ENCODE measurements around the gene NMUR2.

Gene NMUR2

DNA sequence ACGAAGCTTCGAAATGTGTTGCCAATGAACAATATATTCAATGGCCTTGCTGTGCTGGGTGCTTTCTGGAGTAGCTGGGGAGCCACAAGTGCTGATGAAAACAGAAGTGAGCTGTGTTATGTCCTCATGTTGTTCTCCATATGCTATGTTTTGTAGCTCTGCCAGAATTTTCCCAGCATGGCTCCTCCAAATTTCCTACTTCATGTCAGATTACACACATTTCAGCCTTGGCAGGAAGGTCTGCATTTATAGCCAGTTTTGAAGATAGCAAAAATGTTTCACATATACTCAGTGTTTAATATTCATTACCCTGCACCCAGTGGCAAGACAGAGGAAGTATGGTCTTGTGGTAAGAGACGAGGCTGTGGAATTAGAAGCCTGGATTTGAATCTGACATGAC, 22.6 kb upstream of the NMUR2 start:
- Histone ChIP-seq H3K4me3 (ENCODE audit: low read length) (no peak overlapping the region), H3K79me2 (ENCODE audit: low read length) (no peaks in the 10 kb centered on the region), H3K9me3 (ENCODE audit: insufficient read depth, low read length) (no peaks in the 10 kb centered on the region), H3K27me3 (ENCODE audit: low read depth, low read length) (no peaks in the 10 kb centered on the region), H3K4me1 (ENCODE audit: low read length) (no peaks in the 10 kb centered on the region), H2AFZ (ENCODE audit: low read depth, low read length) (no peak overlapping the region), H3K4me2 (ENCODE audit: low read length) (no peak overlapping the region), H4K20me1 (ENCODE audit: insufficient read depth, low read length) (no peaks in the 10 kb centered on the region), H3K36me3 (replicated peaks; ENCODE audit: low read depth, low read length) (no peaks in the 10 kb centered on the region), H3K9ac (ENCODE audit: low read length) (no peak overlapping the region), H3K27ac (ENCODE audit: low read length) (no peak overlapping the region)
- TF ChIP-seq, protein P1, sequence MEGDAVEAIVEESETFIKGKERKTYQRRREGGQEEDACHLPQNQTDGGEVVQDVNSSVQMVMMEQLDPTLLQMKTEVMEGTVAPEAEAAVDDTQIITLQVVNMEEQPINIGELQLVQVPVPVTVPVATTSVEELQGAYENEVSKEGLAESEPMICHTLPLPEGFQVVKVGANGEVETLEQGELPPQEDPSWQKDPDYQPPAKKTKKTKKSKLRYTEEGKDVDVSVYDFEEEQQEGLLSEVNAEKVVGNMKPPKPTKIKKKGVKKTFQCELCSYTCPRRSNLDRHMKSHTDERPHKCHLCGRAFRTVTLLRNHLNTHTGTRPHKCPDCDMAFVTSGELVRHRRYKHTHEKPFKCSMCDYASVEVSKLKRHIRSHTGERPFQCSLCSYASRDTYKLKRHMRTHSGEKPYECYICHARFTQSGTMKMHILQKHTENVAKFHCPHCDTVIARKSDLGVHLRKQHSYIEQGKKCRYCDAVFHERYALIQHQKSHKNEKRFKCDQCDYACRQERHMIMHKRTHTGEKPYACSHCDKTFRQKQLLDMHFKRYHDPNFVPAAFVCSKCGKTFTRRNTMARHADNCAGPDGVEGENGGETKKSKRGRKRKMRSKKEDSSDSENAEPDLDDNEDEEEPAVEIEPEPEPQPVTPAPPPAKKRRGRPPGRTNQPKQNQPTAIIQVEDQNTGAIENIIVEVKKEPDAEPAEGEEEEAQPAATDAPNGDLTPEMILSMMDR (IDR thresholded peaks at IDR 0.05; ENCODE audit: low read depth, low read length), result no peak
- TF ChIP-seq EZH2phosphoT487 (IDR thresholded peaks at IDR 0.05; ENCODE audit: low read depth), result no peak

DNA sequence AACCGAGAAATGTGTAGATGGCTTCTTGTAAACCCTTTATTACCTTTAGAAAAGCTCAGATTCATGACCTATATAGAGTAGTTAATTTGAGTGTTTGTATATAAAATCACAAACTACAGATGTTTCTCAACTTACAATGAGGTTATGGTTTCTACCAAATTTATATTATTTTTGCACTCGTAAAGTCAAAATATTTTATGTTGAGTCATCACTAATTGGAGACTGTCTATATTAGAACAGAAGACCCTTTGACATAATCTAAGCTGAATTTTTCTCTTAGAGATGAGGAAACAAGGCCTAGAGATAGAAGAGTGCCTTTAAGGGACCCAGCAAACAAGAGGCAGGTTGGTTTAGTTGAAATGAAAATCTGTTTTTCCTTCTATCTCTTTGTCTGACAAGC, 20.0 kb upstream of the NMUR2 start:
- Histone ChIP-seq H3K36me3 (replicated peaks; ENCODE audit: low read depth, low read length) (no peaks in the 10 kb centered on the region), H3K4me1 (ENCODE audit: low read length) (no peaks in the 10 kb centered on the region), H4K20me1 (ENCODE audit: insufficient read depth, low read length) (no peaks in the 10 kb centered on the region), H3K79me2 (ENCODE audit: low read length) (no peaks in the 10 kb centered on the region), H2AFZ (ENCODE audit: low read depth, low read length) (no peak overlapping the region), H3K4me2 (ENCODE audit: low read length) (no peak overlapping the region), H3K4me3 (ENCODE audit: low read length) (no peak overlapping the region), H3K27me3 (ENCODE audit: low read depth, low read length) (no peaks in the 10 kb centered on the region), H3K9me3 (ENCODE audit: insufficient read depth, low read length) (no peaks in the 10 kb centered on the region), H3K9ac (ENCODE audit: low read length) (no peak overlapping the region), H3K27ac (ENCODE audit: low read length) (no peak overlapping the region)
- no peak for TF ChIP-seq EZH2phosphoT487 (IDR thresholded peaks at IDR 0.05; ENCODE audit: low read depth)
- TF ChIP-seq, protein P1 (IDR thresholded peaks at IDR 0.05; ENCODE audit: low read depth, low read length), result no peak

DNA sequence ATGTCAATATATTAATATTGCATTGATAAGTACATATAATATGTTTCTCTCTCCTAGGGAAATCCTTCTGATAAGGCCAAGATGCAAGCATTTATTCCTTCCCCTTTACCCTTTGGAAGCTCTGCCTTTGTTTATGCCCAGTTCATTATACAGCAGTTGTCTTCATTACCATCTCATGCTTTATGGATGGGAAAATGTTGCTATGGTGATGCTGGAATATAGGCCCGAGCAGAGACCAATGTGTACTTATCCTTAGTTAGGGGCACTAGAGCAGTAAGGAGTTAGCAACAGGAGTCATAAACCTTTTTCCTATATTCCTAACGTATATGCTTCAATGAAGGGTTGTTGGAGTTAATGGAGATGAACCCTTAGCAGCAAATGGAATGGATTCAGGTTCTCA, 19.4 kb upstream of the NMUR2 start:
- Histone ChIP-seq H2AFZ (ENCODE audit: low read depth, low read length) (no peak overlapping the region), H3K9me3 (ENCODE audit: insufficient read depth, low read length) (no peaks in the 10 kb centered on the region), H3K9ac (ENCODE audit: low read length) (no peak overlapping the region), H3K4me1 (ENCODE audit: low read length) (no peaks in the 10 kb centered on the region), H3K4me3 (ENCODE audit: low read length) (no peak overlapping the region), H3K4me2 (ENCODE audit: low read length) (no peak overlapping the region), H3K27me3 (ENCODE audit: low read depth, low read length) (no peaks in the 10 kb centered on the region), H3K36me3 (replicated peaks; ENCODE audit: low read depth, low read length) (no peaks in the 10 kb centered on the region), H3K27ac (ENCODE audit: low read length) (no peak overlapping the region), H4K20me1 (ENCODE audit: insufficient read depth, low read length) (no peaks in the 10 kb centered on the region), H3K79me2 (ENCODE audit: low read length) (no peaks in the 10 kb centered on the region)
- TF ChIP-seq, protein P1 (IDR thresholded peaks at IDR 0.05; ENCODE audit: low read depth, low read length), result no peak
- TF ChIP-seq EZH2phosphoT487 (IDR thresholded peaks at IDR 0.05; ENCODE audit: low read depth), result no peak

DNA sequence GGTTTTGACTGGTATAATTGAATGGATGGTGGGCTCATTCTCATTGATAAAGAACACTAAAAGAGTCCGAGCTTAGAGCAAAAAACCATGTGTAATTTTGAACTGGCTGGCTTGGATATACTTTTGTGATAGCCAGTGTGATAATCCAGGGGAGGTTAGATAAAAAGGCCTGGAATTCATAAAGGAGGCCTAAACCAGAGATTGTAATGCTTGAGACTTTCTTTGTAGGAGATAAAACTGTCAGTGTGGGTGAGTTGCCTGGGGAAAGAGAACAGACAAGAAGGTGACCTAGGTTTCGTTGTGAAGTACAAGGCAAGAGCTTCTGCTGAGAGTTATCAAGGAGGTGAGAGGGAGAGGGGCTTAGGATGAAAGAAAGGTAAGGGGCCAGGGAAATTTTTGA, 17.0 kb upstream of the NMUR2 start:
- Histone ChIP-seq H3K4me1 (ENCODE audit: low read length) (no peaks in the 10 kb centered on the region), H3K27me3 (ENCODE audit: low read depth, low read length) (no peaks in the 10 kb centered on the region), H3K9me3 (ENCODE audit: insufficient read depth, low read length) (no peaks in the 10 kb centered on the region), H3K4me2 (ENCODE audit: low read length) (no peak overlapping the region), H2AFZ (ENCODE audit: low read depth, low read length) (no peak overlapping the region), H3K36me3 (replicated peaks; ENCODE audit: low read depth, low read length) (no peaks in the 10 kb centered on the region), H3K9ac (ENCODE audit: low read length) (no peak overlapping the region), H3K79me2 (ENCODE audit: low read length) (no peaks in the 10 kb centered on the region), H4K20me1 (ENCODE audit: insufficient read depth, low read length) (no peaks in the 10 kb centered on the region), H3K4me3 (ENCODE audit: low read length) (no peak overlapping the region), H3K27ac (ENCODE audit: low read length) (no peak overlapping the region)
- no peak for TF ChIP-seq EZH2phosphoT487 (IDR thresholded peaks at IDR 0.05; ENCODE audit: low read depth)
- TF ChIP-seq, protein P1 (IDR thresholded peaks at IDR 0.05; ENCODE audit: low read depth, low read length), result no peak
